Measurements from ENCODE around the gene ZBTB46.
"Not testable (repeated sequence)": the region's sequence is repeated elsewhere in the genome, so short reads cannot be mapped to it uniquely, and the experiment has no call there.

Gene ZBTB46

DNA sequence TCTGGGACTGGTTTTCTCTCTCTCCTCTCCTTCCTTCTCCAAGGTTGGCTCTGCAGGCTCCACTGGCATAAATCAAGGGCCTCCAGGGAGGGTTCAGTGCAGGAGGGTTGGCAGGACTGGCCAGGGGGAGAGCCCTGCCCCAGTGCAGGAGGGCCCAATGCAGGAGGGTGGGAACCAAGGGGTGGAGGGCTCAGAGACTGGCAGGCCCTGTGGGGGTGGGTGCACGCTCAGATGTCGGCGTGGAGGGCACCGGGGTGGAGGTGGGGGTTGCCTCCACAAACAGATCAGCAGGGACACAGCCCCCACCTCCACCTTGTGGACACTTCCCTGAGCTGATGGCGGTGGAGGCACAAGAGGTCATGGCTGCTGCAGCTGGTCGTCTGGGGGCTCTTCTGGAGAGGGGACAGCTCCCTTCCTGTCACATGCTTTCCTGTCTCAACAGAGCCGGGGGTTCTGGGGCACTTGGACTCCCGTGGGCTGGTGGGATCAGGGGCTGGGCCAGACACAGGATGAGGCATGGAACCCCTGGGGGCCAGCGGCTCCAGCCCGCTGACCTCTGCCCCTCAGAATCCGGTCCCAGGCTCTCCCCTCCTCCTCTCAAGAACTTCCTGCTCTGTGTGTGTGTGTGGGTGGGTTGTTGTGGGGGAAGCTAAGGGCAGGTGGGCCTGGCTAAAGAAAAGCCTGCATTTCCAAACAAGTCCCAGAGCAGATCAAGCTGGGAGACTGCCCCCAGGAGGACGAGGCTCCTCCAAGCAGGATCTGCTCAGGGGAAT is 27.5 kb upstream of the ZBTB46 start:
- DNase-seq (ENCODE audit: low spot score): no peak

DNA sequence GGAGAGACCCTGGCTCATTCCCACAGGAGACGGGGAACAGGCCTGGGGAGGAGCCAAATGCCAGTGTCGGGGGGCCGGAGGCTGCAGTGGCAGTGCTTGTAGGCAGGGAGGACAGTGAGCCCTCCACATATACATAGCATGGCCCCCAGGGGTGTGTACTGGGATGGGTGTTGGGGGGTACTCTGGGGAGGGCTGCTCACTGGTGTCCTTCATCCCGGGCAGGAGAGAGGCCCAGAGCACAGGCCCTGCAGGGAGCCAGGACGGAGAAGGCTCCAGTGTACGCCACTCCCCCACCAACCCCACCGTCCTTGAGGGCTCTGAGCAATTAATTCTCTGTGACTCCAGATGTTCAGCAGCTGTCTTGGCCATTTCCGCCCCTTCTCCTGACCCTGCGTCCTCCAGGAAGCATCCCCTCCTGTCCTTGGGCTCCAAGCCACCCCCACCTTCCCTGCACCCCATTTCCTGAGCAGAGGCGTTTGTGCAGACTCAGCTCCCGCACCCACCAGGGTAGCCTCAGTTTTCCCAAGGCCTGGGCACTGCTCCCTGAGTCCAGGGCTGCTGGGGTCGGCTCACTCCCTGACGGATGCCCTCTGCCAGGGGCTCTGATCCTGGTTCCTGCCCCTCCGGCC is 26.8 kb upstream of the ZBTB46 start:
- no peak for DNase-seq (ENCODE audit: low spot score)

DNA sequence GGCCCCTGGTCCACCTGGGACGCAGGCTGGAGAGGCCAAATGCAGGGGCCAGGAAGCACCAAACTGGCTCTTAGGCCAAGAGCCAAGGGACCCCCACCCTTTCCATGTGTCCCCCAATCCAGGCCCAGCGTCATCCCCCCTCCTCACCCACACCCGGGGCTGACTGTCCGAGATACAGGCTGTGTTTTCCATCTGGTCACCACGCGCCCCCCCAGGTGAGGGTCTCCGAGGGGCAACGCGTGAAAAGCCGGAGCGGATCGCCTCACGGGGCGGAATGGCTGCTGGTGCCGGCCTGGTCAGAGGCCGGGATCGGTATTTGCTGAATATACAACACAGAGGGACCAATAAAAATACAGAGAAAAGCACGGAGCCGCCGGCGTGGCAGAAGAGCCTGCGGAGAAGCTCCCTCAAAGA is 25.0 kb upstream of the ZBTB46 start:
- no peak for DNase-seq (ENCODE audit: low spot score)

DNA sequence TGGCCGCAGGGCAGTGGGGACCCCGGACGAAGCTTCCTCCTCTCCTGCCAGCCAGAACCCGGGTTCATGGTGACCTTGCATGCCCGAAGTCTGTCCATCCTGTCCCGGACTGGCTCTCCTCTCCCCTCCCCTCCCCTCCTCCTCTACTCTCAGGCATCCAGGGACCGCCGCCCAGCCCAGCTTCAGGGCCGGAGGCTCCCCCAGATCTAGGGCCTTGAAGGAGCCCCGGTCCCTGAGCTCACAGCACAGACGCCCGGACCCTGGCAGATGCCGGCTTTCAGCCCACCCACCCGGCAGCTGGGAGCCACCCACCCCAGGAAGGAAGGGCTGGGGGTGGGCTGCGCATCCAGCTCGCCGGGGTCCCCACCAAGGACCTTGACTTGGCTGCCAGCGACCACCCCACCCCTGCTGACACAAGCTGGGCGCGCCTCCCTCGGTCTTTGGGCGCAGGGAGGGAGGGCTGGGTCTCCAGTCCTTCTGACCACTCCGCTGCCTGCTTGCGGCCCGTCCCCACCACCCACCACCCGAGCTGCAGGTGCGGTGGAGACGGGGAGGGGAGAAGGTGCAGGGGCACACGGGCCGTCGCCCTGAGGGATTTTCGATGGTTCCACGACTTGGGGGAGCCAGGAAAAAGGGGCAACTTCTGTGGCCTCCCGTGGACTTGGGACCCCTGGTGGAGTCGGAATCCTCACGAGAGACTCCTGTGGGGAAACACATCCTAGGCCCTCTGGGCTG is 24.5 kb upstream of the ZBTB46 start:
- DNase-seq (ENCODE audit: low spot score): no peak

DNA sequence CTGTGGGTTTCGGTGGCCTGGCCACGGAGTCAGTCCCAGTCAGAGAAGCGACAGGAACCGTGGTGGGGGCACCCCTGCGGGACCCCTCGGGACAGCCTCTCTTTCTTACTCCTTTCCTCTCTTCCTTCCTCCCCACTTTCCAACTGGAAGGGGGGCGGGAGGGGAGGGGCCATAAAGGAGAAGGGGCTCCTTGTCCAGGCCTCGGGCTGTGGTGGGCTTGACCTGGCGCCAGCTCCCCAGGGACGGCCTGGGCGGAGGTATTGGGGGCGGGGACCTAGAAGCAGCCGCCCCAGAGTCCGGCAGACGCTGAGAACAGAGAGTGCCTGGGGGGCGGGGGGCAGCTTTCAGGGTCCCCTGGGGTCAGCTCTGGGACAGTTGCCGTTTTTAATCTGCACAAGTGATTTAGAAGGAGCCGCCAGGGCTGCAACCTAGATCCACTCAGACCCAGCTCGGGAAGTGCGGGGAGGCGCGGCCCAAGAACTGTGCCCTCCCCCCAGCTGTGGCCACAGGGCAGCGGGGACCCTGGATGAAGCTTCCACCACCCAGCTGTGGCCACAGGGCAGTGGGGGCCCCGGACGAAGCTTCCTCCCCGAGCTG is 23.8 kb upstream of the ZBTB46 start:
- no peak for DNase-seq (ENCODE audit: low spot score)

DNA sequence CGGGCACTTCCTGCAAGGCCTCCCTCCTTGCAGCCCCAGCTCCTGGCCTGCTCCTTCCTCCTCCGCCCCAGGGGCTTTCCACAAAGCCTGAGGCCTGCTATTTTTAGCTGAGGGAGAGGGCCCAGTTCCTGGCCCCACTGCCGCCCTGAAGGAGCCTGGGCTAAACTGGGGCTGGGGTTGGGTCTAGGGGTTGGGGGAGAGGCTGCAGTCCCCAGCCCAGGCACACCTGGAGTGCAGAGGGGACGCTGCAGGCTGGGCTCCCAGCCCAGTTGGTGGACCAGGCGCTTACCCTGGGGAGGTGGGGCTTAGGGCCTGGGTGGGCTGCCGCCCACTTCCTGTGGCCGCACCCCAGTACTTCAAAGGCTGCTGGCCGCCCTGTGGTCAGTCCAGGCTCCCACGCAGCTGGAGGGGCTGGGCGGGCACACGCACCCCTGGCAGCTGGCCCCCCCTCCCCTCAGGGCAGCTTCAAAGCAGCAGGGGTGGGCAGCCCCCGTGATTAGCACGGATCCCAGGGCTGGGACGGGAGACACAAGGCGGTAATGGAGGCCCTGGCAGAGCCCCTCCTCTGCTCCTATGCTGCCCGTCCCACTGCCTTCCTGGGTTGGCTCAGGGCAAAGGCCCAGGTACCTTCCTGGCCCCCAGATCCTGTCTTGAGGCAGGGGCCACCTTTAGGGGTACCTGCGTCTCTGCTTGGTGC is 23.2 kb upstream of the ZBTB46 start:
- no peak for DNase-seq (ENCODE audit: low spot score)

DNA sequence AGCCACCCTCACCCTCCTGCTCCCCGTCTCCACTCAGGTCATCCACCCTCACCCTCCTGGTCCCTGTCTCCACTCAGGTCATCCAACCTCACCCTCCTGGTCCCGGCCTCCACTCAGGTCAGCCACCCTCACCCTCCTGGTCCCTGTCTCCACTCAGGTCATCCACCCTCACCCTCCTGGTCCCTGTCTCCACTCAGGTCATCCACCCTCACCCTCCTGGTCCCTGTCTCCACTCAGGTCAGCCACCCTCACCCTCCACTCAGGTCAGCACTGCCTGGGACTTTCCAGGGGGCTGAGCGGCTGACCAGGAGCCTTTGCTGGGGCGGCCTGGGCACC is 22.6 kb upstream of the ZBTB46 start:
- DNase-seq (ENCODE audit: low spot score): not testable (repeated sequence)

DNA sequence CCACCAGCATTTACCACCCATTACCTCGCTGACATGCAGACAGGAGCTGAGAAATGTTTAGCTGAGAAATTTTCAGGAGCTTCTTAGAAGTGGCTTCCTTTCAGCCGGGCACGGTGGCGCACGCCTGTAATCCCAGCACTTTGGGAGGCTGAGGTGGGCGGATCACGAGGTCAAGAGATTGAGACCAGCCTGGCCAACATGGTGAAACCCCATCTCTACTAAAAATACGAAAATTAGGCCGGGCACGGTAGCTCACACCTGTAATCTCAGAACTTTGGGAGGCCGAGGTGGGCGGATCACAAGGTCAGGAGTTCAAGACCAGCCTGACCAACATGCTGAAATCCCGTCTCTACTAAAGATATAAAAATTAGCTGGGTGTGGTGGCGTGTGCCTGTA is 20.5 kb upstream of the ZBTB46 start:
- DNase-seq (ENCODE audit: low spot score): not testable (repeated sequence)

DNA sequence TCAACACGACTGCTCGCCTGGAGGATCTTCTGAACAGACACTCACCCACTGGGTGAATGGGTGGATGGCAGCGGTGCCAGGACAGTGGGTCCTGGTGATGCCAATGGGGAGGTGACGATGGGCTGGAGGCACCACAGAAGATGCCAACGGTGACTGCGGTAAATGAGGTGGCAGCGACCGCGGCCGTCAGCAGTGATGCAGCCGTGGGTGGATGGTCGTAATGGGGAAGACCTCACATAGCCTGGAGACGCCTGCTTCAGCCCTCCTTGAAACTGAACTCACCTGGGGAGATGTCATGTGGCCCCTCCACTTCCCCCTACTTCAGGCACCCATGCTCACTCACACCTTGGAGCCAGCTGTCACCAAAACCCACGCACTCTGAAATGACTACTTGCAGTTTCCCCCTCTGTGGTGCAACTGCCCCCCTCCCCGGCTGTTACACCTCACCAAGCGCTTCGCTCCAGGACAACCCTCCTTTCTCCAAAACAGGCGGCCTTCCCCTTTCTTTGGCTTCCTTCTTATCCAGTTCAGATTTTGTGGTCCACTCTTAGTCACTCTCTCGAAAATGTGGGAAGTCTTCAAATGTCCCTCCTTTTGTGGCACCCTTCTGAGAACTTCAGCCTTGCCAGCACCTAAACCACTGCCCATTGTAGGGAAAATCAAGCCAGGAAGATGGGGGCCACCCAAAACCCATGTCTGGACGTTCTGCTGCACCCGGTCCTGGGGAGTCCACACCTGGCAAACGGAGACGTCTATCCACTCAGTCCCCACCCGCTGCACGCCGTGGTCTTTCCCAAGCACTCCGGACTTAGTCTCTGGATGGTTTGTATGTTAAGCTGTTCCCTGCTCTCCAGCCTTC is 19.9 kb upstream of the ZBTB46 start:
- no peak for DNase-seq (ENCODE audit: low spot score)

DNA sequence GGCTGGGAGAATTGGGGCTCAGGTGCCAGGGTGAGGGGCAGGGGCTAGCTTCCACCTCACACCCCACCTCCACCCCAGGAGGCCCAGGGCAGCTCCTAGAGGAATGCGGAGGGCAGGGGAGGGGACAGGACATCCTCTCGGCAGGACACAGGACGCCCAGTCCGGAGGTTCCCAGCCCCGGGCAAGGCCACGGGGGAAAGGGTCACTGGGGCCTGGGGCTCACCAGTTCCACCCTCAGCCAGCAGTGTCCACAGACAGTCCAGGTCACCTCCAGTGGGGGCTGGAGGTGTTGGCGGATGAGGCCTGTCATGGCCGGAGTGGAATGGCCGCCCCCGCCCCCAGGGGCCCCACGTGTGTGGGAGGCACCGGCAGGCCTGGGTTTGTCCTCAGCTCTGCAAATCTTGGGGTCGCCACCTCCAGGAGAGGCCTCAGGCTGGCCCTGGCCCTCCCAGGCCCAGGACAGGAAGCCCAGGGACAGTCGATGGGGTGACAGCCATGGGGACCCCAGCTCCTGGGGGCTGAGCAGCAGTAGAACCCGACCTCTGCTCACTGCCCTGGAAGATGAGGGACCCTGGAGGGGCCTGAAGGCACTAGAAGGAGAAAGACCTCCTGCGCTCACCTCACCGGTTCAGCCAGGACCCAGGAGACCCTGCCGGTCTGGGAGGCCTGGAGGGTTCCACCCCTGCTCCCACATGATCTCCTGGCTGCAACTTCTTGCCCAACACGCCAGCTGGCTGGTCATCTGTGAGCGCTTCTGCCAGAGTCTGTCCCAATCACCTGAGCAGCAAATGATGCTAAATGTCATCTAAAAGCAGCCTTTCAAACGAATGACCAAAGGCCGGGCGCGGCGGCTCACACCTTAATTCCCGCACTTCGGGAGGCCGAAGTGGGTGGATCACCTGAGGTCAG is 17.2 kb upstream of the ZBTB46 start:
- DNase-seq (ENCODE audit: low spot score): no peak

DNA sequence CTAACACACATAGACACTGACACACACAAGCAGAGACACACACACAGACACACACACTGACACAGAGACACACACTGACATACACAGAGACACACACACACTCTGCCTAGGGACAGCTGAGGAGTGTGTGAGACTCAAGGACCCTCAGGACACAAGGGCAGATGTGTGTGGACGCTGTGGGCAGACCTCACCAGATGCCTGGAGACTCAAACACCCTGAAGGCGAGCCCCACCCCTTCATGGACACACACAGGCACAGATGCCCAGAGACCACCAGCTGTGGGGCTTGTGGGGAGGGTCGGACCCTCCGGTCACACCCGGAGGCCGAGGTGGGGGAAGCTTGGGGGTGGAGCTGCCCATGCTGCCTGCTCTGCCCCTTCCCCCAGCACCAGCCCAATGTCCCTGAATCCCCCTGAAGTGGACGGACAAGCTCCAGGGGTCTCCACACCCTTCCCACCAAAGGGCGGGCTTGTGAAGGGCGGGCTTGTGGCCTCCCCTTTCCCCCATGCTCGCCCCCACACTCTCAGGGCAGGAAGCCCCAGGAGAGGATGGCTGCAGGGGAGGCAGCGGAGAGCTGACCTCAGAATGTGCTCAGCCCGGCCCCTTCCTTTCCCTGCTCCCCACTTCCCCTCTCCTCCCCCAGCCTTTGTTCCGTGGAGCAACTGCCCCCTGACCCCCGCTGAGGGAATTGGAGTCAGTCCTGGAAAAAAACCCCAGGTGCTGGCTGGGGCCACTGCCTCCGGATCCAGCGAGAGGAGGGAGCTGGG is 16.4 kb upstream of the ZBTB46 start:
- DNase-seq (ENCODE audit: low spot score): no peak

DNA sequence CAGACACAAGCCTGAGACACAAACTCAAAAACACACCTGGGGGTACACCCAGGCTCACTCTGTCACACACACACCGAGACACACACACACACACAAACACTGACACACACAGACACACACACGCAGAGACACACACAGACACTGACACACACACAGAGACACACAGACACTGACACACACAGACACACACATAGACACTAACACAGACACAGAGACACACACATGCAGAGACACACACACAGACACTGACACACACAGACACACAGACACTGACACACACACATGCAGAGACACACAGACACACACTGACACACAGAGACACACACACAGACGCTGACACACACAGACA is 15.8 kb upstream of the ZBTB46 start:
- no peak for DNase-seq (ENCODE audit: low spot score)

DNA sequence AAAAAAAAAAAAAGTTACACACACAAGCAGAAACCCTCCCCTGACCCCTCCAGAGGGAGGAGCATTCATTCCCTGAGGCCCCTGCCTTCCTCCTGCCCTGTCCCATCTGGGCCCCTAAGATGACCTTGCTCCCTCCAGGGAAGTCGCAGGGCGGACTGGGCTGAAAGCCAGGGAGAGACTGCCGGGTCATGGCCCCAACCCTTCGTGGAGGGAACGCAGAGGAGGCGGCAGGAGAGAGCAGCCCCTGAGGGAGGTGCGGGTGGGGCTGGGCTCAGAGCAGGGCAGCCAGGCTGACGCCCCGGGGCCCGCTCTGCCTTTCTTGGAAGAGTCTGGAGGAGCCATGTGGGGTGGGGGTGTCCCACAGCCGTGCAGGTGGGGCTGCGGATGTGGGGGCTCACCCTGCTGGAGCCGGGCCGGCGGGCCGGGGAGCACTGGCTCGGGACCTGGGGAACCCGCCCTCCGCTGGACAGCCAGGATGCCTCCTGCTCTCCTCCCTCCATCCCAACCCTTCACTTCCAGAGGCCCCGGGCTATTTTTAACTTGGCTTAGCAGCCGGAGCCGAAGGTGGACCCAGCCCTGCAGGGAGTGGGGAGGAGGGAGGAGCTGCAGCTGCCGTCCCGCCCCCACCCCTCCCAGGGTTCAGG is 15.2 kb upstream of the ZBTB46 start:
- DNase-seq (ENCODE audit: low spot score): no peak

DNA sequence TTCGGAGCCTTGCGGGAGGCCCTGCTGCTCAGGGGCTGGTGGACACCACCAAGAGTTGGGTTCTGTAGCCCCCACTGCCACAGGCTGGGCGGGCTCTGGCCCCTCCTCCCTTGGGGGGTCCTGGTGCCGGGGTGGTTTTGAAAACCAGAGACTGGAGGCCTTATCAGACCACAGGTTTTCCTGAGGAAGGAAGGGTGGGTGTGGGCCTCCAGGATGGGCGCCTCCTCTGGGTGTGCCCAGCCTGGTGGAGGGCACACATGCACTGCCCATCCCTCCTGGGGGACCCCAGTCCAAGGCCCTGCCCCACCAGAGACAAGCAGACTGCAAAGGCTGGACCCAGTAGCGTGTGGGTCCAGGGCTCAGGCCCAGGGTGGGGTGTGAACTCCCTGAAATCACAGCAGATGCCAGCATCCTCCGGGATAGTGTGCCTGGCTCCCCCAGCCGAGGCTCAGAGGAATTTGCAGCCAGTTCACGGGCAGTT is 13.5 kb upstream of the ZBTB46 start:
- no peak for DNase-seq (ENCODE audit: low spot score)

DNA sequence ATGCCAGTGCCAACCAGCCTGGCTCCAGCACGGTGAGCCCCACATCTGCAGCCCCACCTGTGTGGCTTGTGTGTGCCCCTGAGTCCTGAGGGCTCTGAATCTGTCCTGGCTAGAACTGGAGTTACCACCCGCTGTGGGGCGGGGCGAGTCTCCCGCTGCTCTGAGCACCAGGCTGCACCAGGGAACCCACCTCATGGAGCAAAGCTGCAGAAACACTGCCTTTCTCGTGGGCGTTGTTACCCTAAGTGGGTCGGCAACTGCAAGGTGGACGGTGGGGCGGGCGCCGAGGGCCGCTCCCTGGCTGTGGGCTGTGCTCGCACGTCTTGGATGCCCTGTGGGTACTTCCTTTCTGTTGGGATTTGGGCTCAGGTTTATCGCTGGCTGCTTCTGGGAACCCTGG is 12.7 kb upstream of the ZBTB46 start:
- DNase-seq (ENCODE audit: low spot score): no peak

DNA sequence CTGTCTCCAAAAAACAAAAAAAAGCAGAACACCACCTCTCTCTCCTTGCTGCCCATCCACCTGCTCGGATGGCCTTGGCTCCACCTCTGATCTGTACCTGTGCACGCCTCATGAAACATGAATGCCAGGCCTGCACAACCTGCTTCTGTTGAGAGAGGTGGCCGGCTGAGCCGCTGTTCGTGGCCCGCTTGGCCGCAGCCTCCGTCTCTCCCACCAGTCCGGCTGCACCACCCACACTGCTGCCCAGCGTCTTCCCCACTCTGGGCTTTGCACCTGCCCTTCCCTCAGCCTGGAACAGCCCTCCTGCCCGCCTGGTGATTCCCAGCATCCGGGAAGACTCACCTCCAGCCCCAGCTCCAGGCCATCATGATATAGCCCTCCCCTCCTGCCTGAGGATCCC is 12.2 kb upstream of the ZBTB46 start:
- DNase-seq (ENCODE audit: low spot score): no peak

DNA sequence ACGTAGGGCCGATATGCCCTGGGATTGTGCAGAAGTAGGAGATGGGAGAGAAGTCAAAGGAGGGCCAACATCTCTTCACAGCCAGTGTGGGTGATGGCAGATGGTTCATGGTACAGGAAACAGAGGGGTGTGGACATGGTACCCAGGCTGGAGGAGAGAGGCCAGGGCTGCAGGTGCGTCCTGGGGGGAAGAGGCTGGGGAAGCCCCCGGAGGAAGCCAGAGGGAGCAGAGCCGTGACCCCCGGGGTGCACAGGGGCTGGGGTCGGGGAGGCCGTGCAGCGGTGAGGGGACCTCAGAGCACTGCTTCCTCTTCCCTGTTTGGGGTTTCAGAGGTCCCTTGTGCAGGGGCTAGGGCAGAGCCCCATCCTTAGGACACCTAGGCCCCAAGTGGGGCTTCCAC is 11.2 kb upstream of the ZBTB46 start:
- no peak for DNase-seq (ENCODE audit: low spot score)

DNA sequence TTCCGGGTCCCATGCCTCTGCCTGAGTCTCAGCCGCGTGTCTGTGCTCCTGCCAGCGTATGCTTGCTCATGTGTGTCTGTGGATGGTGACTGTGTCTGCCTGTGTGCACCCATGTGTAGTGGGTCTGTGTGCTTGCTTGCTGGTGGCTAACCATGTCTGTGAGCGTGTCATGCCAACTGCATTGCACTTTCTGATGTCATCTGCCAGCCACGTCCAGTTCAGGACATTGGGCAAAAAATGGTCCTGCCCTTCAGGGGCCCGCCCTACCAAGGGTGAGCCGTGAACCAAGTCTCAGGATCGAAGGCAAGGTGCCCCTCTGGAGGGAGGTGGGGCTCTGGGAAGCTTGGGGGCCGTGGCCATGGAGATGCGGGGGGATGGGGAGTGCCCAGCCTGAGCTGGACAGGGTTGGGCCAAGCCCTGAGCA is 9.4 kb upstream of the ZBTB46 start:
- DNase-seq (ENCODE audit: low spot score): no peak

DNA sequence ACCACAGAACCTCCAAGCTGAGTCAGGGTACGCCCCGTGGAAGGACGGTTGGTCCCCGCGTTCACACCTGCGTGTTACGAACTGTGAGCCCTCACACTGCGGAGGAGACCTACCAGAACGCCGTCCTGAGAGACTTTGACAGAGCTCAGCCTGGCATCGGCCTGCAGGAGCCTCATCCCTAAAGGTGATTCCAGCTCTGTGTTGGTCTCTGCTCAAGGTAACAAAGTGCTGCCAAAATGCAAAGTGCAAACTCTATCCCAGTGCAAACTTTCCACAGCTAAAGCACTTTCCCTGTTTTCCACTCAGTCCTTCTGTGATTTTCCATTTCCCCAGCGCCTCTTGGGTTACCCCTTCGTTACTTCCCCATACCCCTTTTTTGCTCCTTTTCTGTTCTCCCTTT is 8.6 kb upstream of the ZBTB46 start:
- no peak for DNase-seq (ENCODE audit: low spot score)
